Large intestine (tissue), 3 donors: Measurements from ENCODE around the gene CCDC88C. TPM values are rescaled to one million over a fixed set of nuclear protein-coding genes. Genes with fewer than 3 reads are reported as not detected.

Experiments
- DNase-seq, 2 donors: peaks; one replicate each; pipeline versions ENCODE4 v3.0.0 to v3.0.0-alpha.2; 2013
- H3K27ac ChIP-seq: one replicate; pipeline ENCODE4 v1.5.1; 2013; ENCODE audit warnings: low read length
- H3K27me3 ChIP-seq: 2 replicates; pipeline ENCODE4 v1.6.1; 2013; ENCODE audit warnings: low read length; ENCODE audit not compliant: control insufficient read depth, insufficient read depth
- H3K36me3 ChIP-seq: 2 replicates; pipeline ENCODE4 v1.6.1; 2013; ENCODE audit warnings: low read length; ENCODE audit not compliant: control insufficient read depth, insufficient read depth
- H3K4me1 ChIP-seq: one replicate; pipeline ENCODE4 v1.6.1; 2013; ENCODE audit warnings: low read length; ENCODE audit not compliant: control insufficient read depth, insufficient read depth
- H3K4me3 ChIP-seq: one replicate; pipeline ENCODE4 v1.5.1; 2013; ENCODE audit warnings: low read length
- H3K9me3 ChIP-seq: one replicate; pipeline ENCODE4 v1.6.1; 2013; ENCODE audit warnings: mild to moderate bottlenecking, low read depth, low read length, moderate library complexity; ENCODE audit not compliant: control insufficient read depth
- WGBS: methylation state at CpG from one replicate; pipeline ENCODE4 v1.1.5; 2013; ENCODE audit warnings: low lambda C conversion rate; ENCODE audit not compliant: insufficient coverage; 5-methylcytosine and 5-hydroxymethylcytosine counted together
- polyA plus RNA-seq: library from polyadenylated mRNA; unstranded; fragments of 120-200 nt; gene quantifications from one replicate; pipeline ENCODE4 v1.2.1, GENCODE V29; 2013

Gene CCDC88C
- polyA plus RNA-seq, 1 donor = 28.0 TPM

GRCh38 chr14:91352728-91353692 lies 64.6 kb downstream of the CCDC88C start:
- peak; percentile 56 to 84 for DNase-seq
- peaks cover 36% of the 10 kb centered on the region for H3K4me1 ChIP-seq

GRCh38 chr14:91352053-91352452 lies 65.6 kb downstream of the CCDC88C start:
- no peaks in the 10 kb centered on the region for H3K36me3 ChIP-seq
- DNase-seq = peak in 1 of 2 donors; percentile 65
- H3K9me3 ChIP-seq = no peaks in the 10 kb centered on the region
- H3K27me3 ChIP-seq = no peaks in the 10 kb centered on the region
- no CpG with 5 or more reads among the region's 19 CpGs for WGBS
- peaks cover 36% of the 10 kb centered on the region for H3K4me1 ChIP-seq
- no peak overlapping the region for H3K4me3 ChIP-seq
- peak overlapping the region; percentile 10 for H3K27ac ChIP-seq

More at GRCh38 chr14:91352728-91353692, 64.6 kb downstream of the CCDC88C start:
- H3K4me3 ChIP-seq = no peak overlapping the region
- H3K27ac ChIP-seq = peak overlapping the region; percentile 10
- H3K9me3 ChIP-seq = no peaks in the 10 kb centered on the region
- no peaks in the 10 kb centered on the region for H3K27me3 ChIP-seq
- no peaks in the 10 kb centered on the region for H3K36me3 ChIP-seq
- WGBS = no CpG with 5 or more reads among the region's 17 CpGs

GRCh38 chr14:91351512-91351862 lies 66.1 kb downstream of the CCDC88C start:
- DNase-seq = peak in 1 of 2 donors; percentile 57
- no peak overlapping the region for H3K4me3 ChIP-seq

GRCh38 chr14:91350813-91351511 lies 66.7 kb downstream of the CCDC88C start:
- peaks cover 36% of the 10 kb centered on the region for H3K4me1 ChIP-seq
- DNase-seq = peak in 1 of 2 donors; percentile 76
- peak overlapping the region; percentile 45 for H3K27ac ChIP-seq

More at GRCh38 chr14:91351512-91351862, 66.1 kb downstream of the CCDC88C start:
- Histone ChIP-seq H3K27me3 (no peaks in the 10 kb centered on the region), H3K27ac (no peak overlapping the region), H3K36me3 (no peaks in the 10 kb centered on the region), H3K9me3 (no peaks in the 10 kb centered on the region), H3K4me1 (peaks cover 36% of the 10 kb centered on the region)
- no CpG with 5 or more reads among the region's 10 CpGs for WGBS

GRCh38 chr14:91350483-91350812 lies 67.2 kb downstream of the CCDC88C start:
- Histone ChIP-seq H3K4me3 (no peak overlapping the region), H3K27ac (peak overlapping the region; percentile 45), H3K27me3 (no peaks in the 10 kb centered on the region), H3K36me3 (no peaks in the 10 kb centered on the region), H3K4me1 (peaks cover 36% of the 10 kb centered on the region), H3K9me3 (no peaks in the 10 kb centered on the region)
- peak in 1 of 2 donors; percentile 46 for DNase-seq
- no CpG with 5 or more reads among the region's 1 CpG for WGBS

More at GRCh38 chr14:91350813-91351511, 66.7 kb downstream of the CCDC88C start:
- no peak overlapping the region for H3K4me3 ChIP-seq
- no peaks in the 10 kb centered on the region for H3K27me3 ChIP-seq
- WGBS = 40% methylated on average over 2 of the region's 18 CpGs
- H3K9me3 ChIP-seq = no peaks in the 10 kb centered on the region
- no peaks in the 10 kb centered on the region for H3K36me3 ChIP-seq

GRCh38 chr14:91349481-91350074 lies 68.0 kb downstream of the CCDC88C start:
- H3K4me1 ChIP-seq = peaks cover 36% of the 10 kb centered on the region
- H3K4me3 ChIP-seq = no peak overlapping the region
- H3K27ac ChIP-seq = no peak overlapping the region
- no peaks in the 10 kb centered on the region for H3K36me3 ChIP-seq
- no peaks in the 10 kb centered on the region for H3K9me3 ChIP-seq
- H3K27me3 ChIP-seq = no peaks in the 10 kb centered on the region
- DNase-seq = no peak
- WGBS = 60% methylated on average over 1 of the region's 10 CpGs

GRCh38 chr14:91348845-91349465 lies 68.7 kb downstream of the CCDC88C start:
- no peaks in the 10 kb centered on the region for H3K36me3 ChIP-seq
- H3K27me3 ChIP-seq = no peaks in the 10 kb centered on the region
- H3K9me3 ChIP-seq = no peaks in the 10 kb centered on the region
- no peak overlapping the region for H3K27ac ChIP-seq
- peak in 1 of 2 donors; percentile 69 for DNase-seq
- WGBS = 60% methylated on average over 1 of the region's 9 CpGs
- peaks cover 36% of the 10 kb centered on the region for H3K4me1 ChIP-seq
- H3K4me3 ChIP-seq = no peak overlapping the region

- H3K4me3 ChIP-seq = no peak overlapping the region
- no peak overlapping the region for H3K27ac ChIP-seq
- DNase-seq = no peak
These were observed 70.8 kb downstream of the CCDC88C start for GRCh38 chr14:91346838-91347173.

GRCh38 chr14:91344096-91344495 lies 73.5 kb downstream of the CCDC88C start:
- 60% methylated on average over 2 of the region's 5 CpGs for WGBS
- Histone ChIP-seq H3K9me3 (no peaks in the 10 kb centered on the region), H3K4me1 (peaks cover 4% of the 10 kb centered on the region), H3K27me3 (no peaks in the 10 kb centered on the region), H3K4me3 (no peak overlapping the region), H3K36me3 (peaks cover 12% of the 10 kb centered on the region), H3K27ac (no peak overlapping the region)
- no peak for DNase-seq

More at GRCh38 chr14:91346838-91347173, 70.8 kb downstream of the CCDC88C start:
- no peaks in the 10 kb centered on the region for H3K9me3 ChIP-seq
- peaks cover 20% of the 10 kb centered on the region for H3K4me1 ChIP-seq
- H3K27me3 ChIP-seq = no peaks in the 10 kb centered on the region
- no CpG with 5 or more reads among the region's 4 CpGs for WGBS
- no peaks in the 10 kb centered on the region for H3K36me3 ChIP-seq

GRCh38 chr14:91343051-91343450 lies 74.6 kb downstream of the CCDC88C start:
- H3K9me3 ChIP-seq = no peaks in the 10 kb centered on the region
- no peaks in the 10 kb centered on the region for H3K4me1 ChIP-seq
- DNase-seq = no peak
- no peaks in the 10 kb centered on the region for H3K27me3 ChIP-seq
- H3K4me3 ChIP-seq = no peak overlapping the region
- peaks cover 22% of the 10 kb centered on the region for H3K36me3 ChIP-seq
- no peak overlapping the region for H3K27ac ChIP-seq
- WGBS = no CpG with 5 or more reads among the region's 11 CpGs
